Eye (tissue), 1 donor: Measurements from ENCODE around the gene FGFBP3.
A peak's percentile ranks its signal among the peaks of the same experiment; 100 is the strongest.

Experiments used
- DNase-seq: peaks from one replicate; pipeline ENCODE4 v3.0.0-alpha.2; 2015

FGFBP3 gene

DNA sequence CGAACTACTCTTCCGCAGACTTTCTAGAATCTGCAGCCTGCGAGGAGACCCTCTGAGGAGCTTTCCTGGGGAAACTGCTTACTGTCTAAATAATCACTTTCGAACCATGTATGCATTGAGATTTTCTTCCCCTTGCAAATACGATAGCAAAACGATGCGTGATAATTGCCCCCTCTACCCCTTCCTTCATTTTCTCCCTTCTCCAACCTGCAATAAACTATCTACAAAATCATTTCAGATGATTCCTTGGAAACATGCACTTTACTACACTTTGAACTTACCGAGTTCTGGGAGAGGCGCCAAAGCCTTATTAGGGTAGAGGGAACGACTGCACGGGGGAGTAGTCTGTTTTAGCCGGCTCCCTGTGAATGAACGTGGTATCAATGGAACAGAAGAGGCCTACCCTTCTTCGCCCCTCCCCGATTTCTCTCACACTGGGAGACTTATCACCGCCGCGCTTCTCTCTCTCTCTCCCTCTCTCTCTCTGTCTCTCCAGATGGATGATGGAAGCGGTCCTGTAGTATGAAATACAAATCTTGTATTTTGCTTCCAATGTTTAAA, at the start of gene FGFBP3:
TSS of gene FGFBP3 (minus strand) at position 370 of the 561 bp plus-strand sequence. CDS start 517 bp downstream, outside the sequence.
- peak; percentile 94 for DNase-seq

- DNase-seq, result no peak
Observed at GRCh38 chr10:91957091-91957490, 47.8 kb upstream of the FGFBP3 start.

- no peak for DNase-seq
Observed at GRCh38 chr10:91955114-91955513, 45.8 kb upstream of the FGFBP3 start.

DNA sequence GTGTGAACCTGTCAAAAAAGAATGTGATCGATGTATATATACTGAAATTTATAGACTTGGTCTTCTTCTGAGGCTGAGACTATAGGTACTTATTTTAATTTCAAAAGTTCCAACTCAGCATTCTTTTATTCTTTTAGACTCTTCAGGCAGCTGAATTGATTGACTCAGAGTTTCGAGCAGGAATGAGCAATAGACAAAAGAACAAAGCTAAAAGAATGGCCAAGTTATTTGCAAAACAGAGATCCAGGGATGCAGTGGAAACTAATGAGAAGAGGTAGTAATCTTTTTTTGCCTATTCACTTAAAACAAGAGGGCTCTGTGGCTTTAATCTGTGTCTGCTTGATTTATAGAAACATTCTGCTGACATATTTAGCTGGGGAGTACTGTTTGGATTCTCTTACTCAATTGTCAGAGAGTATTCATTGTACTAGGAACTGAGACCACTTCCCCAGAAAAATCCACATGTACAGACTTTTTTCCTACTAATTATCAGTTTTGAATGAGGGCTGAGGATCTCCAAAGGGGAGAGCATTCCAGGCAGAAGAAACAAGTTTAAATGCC, 44.4 kb upstream of the FGFBP3 start:
- DNase-seq, result no peak

DNA sequence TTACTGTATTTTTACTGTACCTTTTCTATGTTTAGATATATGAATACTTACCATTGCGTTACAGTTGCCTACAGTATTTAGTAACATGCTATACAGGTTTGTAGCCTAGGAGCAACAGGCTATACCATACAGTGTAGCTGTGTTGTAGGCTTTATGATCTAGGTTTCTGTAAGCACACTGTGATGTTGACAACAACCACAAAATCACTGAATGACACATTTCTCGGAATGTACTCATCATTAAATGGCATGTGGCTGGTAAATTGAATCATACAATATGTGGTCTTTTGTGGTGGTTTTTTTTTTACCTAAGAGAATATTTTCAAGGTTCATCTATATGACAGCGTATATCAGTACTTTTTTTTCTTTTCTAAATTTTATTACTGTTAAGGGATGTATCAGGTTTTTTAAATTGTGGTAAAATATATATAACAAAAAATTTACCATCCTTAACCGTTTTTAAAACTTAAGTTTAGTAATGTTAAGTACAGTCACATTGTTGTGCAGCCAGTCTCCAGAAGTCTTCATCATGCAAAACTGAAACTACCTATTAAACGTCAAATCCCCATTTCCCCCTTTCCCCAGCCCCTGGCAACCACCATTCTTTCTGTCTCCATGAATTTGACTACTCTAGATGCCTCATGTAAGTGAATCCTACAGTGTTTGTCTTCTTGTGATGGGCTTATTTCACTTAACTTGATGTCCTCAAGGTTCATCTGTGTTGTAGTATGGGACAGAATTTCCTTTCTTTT, 35.8 kb upstream of the FGFBP3 start:
- DNase-seq, result no peak

- DNase-seq, result no peak
Observed at GRCh38 chr10:91941426-91941825, 32.1 kb upstream of the FGFBP3 start.

DNA sequence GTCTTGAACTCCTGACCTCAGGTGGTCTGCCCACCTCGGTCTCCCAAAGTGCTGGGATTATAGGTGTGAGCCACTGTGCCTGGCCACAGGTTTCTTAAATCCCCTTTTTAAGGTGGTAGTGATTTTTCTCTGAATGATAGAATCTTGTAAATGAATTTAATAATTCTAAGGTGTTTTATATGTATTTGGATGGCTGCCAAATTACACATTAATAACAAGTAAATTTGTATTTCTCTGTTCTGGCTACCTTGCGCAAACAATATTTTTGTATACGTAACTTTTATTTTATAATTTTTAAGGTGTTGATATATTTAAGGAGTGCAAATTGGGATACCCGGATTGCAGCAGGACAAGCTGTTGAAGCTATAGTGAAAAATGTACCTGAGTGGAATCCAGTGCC, 30.4 kb upstream of the FGFBP3 start:
- DNase-seq, result no peak

- no peak for DNase-seq
Observed at GRCh38 chr10:91935886-91936285, 26.6 kb upstream of the FGFBP3 start.

- DNase-seq, result no peak
Observed at GRCh38 chr10:91932737-91933136, 23.5 kb upstream of the FGFBP3 start.

DNA sequence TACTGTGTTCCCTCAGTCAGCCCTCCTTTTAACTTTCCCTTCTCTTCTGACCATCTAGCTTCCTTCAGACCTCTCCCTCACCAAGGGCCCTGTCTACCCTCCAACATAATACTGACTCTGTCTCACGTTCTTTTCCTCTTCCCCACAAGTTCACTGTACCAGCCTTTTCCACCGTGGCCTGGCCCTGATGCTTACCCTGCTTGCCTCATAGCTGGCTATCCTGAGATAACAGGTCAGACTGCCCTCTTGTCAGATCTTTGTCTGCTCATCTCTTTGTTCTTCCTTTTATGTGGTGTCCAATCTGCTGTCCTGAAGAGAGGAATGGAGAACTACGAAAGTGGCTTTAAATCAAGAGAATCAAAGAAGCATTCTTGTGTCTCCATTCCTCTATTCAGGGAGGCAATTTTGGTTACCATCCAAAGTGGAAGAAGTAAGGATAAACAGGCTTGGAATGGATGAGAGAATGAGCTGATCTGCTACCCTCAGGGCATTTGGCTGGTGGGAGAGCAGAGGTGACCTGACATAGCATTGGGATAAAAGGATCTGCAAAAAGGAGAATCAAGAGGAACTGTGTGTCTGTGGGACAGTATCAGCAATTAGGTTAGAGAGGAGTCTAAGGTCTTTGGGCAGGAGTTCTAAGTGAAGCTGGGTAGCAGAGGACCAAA, 22.4 kb upstream of the FGFBP3 start:
- no peak for DNase-seq

- DNase-seq, result no peak
Observed at GRCh38 chr10:91930939-91931338, 21.7 kb upstream of the FGFBP3 start.

- no peak for DNase-seq
Observed at GRCh38 chr10:91925022-91925320, 15.7 kb upstream of the FGFBP3 start.

DNA sequence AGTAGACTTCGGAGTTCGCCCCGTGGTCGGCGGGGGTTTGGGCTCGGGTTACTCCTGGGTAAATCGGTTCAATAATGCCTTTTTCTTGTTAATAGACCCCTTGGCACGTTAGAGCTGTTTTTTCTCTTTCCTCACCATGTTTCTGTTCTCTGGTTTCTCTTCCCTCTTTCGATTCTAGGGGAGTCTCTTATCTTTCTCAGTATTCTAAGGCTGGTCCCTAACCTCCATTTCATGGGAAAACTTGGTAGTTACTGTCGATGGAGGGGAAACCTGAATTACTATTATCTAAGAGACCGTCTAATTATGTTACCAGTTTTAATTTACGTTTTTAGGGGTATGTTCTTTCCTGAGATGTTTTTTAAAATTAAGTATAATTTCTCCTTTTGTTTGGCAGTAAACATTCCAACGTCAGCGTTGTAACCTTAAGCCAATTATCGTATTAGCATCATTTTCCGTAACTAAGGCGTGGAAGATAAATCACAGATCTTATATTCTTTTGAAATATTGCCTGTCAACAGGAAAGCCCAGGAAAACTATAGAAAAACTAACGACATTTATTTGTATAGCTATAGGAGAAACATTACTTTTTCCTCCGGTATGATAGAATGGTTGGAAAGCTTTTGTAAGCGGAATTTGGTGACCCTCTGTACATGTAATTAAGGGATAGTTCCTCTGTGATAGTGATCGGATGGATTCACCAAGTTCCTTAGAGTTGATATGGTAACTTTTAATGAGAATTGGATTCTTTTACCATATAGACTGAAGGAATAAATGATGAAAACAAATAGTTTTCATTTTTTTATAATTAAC, 15.1 kb upstream of the FGFBP3 start:
- DNase-seq, result no peak

DNA sequence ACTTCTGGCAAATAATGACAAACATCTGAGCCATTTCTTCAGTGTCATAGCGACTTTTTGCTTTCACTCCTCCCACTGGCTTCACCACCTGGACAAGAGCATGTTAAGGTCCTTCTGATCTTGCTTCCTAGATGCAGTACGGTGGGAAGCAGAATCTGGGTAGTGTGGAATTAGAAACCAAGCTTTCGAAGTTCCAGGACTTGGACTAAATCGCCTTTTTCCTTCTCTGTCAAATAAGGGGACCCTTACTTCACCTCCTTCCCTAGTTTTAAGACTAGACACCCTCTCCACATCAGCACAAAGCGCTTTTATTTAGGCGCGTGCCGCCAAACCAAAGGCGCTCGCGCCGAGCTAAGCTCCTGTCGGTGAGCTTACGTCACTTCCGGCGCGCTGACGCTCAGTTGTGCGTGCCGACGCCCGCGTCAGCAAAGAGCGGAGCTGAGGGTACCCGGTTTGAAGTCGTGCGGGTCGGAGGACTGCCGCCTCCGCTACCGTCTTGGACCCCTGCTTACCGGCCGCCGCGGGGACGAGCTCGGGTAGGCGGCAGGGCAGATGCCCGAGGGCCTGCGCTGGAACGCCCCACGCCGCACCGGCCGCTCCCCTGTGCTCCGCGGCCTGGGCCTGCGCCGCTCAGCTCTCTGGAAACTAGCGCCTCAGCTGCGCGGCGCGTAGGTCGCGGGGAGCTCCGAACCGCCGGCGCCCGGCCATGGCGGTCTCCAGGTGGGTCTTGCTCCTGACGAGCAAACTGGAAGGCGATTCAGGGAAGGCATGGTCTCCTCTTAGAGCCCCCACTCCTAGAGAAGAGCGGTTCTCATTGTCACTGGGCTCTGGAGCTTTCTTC, 14.3 kb upstream of the FGFBP3 start, which contains the start of gene BTAF1:
TSS of gene BTAF1 (plus strand) at position 400 of the 841 bp plus-strand sequence. CDS start at position 707, 307 bp downstream.
- DNase-seq, result peak; percentile 99

GRCh38 chr10:91919651-91920050, 10.4 kb upstream of the FGFBP3 start:
- DNase-seq, result no peak

DNA sequence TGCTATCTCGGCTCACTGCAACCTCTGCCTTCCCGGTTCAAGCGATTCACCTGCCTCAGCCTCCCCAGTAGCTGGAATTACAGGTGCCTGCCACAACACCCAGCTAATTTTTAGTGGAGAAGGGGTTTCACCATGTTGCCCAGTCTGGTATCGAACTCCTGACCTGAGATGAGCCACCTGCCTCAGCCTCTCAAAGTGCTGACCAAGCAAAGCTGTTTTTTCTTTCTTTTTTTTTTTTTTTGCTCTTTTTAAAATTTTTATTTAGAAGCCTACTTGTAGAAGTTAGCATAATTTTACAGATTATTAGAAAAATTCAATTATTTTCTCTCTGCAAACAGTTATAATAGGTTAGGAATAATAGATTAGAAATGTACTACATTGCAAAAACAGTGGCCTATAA, 1.2 kb upstream of the FGFBP3 start:
- no peak for DNase-seq

DNA sequence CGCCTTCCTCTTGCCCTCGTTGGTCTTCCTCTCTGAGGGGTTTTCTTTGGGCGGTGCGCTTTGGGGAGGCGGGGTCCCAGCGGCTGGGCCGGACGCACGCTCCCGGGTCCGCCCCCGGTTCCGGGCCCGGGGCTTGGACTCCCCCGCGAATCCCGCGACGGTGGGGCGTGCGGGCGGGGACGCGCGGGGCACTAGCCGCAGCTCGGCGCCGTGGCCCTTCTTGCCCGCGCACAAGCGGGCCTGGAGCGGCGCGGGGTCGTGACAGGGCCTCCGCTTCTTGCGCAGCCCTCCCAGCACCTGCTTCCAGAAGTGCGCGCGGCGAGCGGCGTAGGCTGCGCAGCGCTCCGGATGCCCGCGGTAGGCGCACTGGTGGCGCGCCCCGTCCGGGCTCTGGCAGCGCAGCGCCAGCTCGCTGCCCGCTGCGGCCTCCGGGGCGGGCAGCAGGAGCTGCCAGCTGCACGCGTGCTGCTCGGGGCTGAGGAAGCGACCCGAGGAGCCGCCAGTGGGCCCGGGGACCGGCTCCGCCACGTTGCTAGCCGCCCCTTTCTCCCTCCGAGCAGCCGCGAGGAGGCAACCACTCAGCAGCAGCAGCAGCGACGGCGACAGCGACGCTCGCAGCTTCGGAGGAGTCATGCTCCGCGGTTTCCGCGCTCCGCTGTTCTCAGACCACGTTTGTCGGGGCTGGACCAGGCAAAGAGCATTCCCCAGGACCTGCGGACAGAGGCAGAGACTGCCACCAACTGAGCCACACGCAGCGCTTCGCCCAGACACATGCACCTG, 759 bp downstream of the FGFBP3 start:
- peak; percentile 89 for DNase-seq

- no peak for DNase-seq
Observed at GRCh38 chr10:91907914-91908336, 1.4 kb downstream of the FGFBP3 start.

DNA sequence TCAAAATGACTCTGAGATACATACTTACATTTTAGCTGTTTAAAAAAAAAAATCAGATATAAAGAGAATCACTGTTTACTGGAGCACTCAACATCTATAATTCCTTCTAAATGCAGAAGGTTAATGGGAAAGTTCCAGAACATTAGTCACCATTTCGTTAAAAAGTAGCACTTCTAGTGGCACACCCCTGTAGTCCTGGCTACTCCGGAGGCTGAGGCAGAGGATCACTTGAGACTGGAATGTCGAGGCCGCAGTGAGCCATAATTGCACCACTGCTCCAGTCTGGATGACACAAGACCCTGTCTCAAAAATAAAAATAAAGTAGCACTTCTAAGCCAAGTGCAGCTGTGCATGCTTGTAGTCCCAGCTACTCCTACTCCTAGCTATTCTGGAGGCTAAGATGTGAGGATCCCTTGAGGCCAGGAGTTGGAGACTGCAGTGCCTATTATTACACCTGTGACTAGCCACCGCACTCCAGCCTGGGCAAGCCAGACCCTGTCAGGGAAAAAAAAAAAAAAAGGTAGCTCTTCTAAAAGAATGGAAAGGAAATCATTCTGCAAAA, 2.2 kb downstream of the FGFBP3 start:
- no peak for DNase-seq

GRCh38 chr10:91901784-91902677, 7.3 kb downstream of the FGFBP3 start:
- DNase-seq, result no peak
